Endothelial cell of hepatic sinusoid (primary cell): ENCODE results near the gene CEP162.
"Not testable (repeated sequence)": the region's sequence is repeated elsewhere in the genome, so short reads cannot be mapped to it uniquely, and the experiment has no call there.

Experiments
- in situ Hi-C: cut with HindIII; loops from 2 replicates; pipeline ENCODE4 v1.10.0; 2017; ENCODE audit warnings: low sequenced_read_pairs

Gene CEP162

DNA sequence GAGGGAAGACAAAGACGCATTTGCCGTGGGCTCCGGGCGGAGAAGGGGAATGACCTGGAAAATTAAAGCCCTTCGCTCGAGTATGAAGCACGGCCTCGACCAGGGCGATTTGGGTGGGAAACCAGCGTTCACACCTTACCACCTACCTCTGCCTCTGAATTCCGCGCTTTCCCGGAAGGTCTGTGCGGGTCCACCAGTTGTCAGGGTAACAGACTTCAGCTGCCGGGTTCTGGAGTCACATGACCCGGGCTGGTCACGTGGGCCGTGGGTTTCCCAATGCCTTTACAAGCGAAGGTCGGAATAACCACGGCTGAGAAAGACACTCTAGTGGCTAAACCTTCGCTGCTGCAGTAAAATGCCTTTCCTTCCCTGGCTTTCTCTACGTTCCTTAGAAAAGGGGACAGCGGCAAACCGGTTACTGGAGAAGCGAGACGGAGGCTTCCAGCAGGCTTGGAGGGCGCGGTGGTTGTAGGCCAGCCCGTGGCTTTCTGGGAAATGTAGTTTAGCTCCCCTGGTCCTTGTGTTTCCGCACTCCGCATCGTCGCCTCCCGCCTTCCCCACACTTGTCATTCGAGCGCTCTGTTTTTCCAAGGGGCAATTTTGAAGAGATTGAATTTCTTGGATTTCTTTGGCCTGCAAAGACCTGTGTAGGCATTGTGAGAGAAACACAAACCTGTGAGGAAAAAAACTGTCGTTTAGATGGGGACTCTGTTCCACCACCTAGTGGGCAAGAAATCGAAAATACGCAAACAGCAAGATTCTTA is at the start of gene CEP162:
TSS of gene CEP162 (minus strand) at position 210 of the 764 bp plus-strand sequence. CDS start 1,250 bp downstream, outside the sequence.
- in situ Hi-C loops: no loop called here

- in situ Hi-C loops: loop anchor here (5.0 kb wide), 2 partner anchors 32 to 82 kb away; no protein-coding TSS in a partner anchor
These were observed 47.4 kb upstream of the CEP162 start for GRCh38 chr6:84274856-84275255.

DNA sequence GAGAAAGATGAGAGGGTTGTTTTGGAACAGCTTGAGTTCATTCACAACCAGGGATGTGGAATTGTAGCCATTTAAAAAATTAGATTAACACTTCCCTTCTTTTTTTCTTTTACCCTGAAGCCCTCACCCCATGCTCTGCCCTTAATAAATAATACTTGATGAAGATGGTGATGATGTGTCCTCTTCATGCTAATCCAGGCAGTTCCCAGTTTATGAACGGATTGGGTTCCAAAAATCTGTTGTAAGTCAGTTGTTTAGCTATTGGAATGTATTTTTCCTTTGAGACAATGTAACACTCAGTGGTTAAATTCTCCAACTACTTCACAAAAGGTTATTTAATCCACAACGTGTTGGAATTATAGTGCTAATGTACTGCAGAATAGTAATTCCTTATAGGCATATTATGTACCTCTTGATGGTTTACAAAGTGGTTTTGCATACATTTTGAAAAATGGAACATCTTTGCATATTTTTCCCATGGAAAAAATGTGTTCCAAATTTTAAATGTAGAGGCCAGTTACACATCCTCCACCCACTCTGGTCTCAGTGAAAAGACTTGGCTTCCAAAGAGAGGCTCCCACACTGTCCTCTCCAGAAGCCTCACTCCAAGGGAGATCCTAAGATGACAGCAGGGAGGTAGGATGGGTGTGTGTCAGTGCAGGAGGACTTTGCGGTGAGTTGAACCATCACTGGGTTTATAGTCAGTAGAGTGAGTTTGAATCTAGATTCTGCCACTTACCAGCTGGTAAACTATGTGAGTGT is 45.8 kb upstream of the CEP162 start:
- in situ Hi-C loops: loop anchor here (5.0 kb wide), 1 partner anchor 34 kb away; no protein-coding TSS in a partner anchor

DNA sequence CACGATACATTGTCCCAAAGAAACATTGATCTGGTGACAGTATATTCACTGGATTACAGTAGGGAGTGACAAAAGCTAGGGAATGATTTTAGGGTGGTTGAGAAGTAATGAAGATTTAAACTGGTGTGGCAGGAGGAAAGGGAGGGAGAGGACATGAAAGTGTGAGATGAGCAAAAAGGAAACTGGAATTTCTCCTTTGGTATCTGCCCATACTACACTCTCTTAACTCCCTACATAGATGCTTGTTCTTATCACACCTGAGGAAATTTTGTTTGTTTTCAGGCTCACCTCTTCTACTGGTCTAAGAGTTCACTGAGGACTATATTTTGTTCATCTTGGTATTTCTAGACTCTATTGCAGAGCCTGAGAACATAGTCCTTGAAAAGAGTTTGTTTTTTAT is 44.9 kb upstream of the CEP162 start:
- in situ Hi-C loops: loop anchor here (5.0 kb wide), 1 partner anchor 35 kb away; no protein-coding TSS in a partner anchor

- in situ Hi-C loops: loop anchor here (5.0 kb wide), 1 partner anchor 36 kb away; no protein-coding TSS in a partner anchor
These were observed 43.7 kb upstream of the CEP162 start for GRCh38 chr6:84271061-84271716.

GRCh38 chr6:84269947-84270733 is 42.7 kb upstream of the CEP162 start:
- in situ Hi-C loops: loop anchor here (5.0 kb wide), 1 partner anchor 37 kb away; no protein-coding TSS in a partner anchor

- in situ Hi-C loops: no loop called here
These were observed 41.3 kb upstream of the CEP162 start for GRCh38 chr6:84268781-84269180.

GRCh38 chr6:84263557-84263956 is 36.1 kb upstream of the CEP162 start:
- in situ Hi-C loops: no loop called here

GRCh38 chr6:84260926-84261325 is 33.5 kb upstream of the CEP162 start:
- in situ Hi-C loops: no loop called here

- in situ Hi-C loops: no loop called here
These were observed 32.8 kb upstream of the CEP162 start for GRCh38 chr6:84260196-84260595.

GRCh38 chr6:84258866-84259265 is 31.4 kb upstream of the CEP162 start:
- in situ Hi-C loops: no loop called here

DNA sequence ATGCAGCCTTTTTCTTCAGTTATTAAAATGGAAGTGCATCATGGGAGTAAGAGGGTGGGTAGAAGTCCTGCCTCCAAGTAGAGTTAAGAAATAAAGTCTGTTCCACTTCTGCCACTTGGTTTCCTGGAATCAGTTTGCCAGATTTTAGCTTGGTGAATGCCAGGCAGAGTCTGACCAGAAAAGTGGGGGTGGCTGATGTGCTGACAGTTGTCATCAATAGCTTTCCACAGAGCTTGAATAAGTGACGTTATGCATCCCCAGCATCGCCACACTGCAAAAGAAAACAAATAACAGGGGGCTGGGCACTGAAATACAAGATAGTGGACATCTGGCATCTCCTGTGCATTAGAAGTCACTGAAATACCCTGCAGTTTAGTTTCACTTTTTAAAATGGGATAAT is 30.8 kb upstream of the CEP162 start:
- in situ Hi-C loops: no loop called here

- in situ Hi-C loops: no loop called here
These were observed 28.2 kb upstream of the CEP162 start for GRCh38 chr6:84255641-84256040.

DNA sequence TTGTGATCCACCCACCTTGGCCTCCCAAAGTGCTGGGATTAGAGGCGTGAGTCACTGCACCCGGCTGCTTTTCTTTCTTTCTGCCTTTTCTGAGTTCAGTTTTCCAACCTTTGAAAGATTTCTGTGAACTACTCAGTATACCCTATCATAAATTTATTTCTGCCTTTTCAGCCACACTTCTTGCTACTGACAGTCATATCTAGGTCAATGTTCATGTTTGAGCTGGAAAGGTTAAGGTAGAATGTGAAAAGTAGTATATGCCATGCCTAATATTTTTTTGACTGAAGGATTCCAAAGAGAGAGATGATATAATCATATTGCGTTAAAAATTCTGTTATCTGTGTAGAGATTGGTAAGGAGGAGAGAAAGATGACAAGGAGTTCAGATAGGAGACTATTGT is 25.9 kb upstream of the CEP162 start:
- in situ Hi-C loops: no loop called here

GRCh38 chr6:84251891-84252539 is 24.6 kb upstream of the CEP162 start:
- in situ Hi-C loops: no loop called here

- in situ Hi-C loops: no loop called here
These were observed 22.3 kb upstream of the CEP162 start for GRCh38 chr6:84249724-84250123.

DNA sequence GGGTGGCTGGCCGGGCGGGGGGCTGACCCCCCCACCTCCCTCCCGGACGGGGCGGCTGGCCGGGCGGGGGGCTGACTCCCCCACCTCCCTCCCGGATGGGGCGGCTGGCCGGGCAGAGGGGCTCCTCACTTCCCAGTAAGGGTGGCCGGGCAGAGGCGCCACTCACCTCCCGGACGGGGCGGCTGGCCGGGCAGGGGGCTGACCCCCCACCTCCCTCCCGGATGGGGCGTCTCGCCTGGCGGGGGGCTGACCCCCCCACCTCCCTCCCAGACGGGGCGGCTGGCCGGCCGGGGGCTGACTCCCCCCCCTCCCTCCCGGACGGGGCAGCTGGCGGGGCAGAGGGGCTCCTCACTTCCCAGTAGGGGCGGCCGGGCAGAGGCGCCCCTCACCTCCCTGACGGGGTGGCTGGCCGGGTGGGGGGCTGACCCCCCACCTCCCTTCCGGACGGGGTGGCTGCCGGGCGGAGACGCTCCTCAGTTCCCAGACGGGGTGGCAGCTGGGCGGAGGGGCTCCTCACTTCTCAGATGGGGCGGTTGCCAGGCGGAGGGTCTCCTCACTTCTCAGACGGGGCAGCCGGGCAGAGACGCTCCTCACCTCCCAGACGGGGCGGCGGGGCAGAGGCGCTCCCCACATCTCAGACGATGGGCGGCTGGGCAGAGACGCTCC is 17.1 kb upstream of the CEP162 start:
- in situ Hi-C loops: not testable (repeated sequence)

- in situ Hi-C loops: no loop called here
These were observed 15.8 kb upstream of the CEP162 start for GRCh38 chr6:84243240-84243639.

DNA sequence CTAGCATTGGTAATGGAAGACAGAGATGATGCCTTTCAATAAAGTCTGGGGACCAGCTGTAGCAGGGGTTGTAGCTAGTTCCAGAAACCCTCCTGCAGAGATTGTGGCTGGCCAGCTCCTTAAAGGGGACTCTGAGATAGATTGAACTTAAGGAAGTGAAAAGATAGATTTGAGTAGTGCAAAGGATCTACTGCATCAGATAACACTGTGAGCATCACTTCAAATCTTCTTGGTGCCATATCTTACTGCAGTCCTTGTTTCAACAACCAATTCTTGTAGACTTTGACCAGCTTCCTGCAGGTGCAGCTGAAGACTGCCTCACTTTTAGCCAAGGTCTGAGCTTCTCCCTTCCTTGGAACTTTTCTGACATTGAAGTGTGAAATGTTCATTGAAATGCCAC is 14.8 kb upstream of the CEP162 start:
- in situ Hi-C loops: no loop called here

- in situ Hi-C loops: no loop called here
These were observed 728 bp upstream of the CEP162 start for GRCh38 chr6:84228198-84228543.
